Retinal pigment epithelial cell (primary cell): ENCODE results near the gene PRELID1.

Experiments used
- DNase-seq: peaks from one replicate; pipeline ENCODE4 v3.0.0-alpha.2; 2010; ENCODE audit warnings: low read depth
- H3K4me3 ChIP-seq: 2 replicates; pipeline ENCODE4 v1.5.1; 2011; ENCODE audit warnings: mild to moderate bottlenecking, low read length, control low read depth, moderate library complexity
- CTCF ChIP-seq: conservative IDR thresholded peaks from 2 replicates; pipeline ENCODE4 v1.5.1; 2011; ENCODE audit warnings: low read depth, low read length, control low read depth, inconsistent platforms

Gene PRELID1

GRCh38 chr5:177310332-177310731 is 6.7 kb downstream of the PRELID1 start:
- peak overlapping the region; percentile 68 for H3K4me3 ChIP-seq
- DNase-seq: no peak
- TF ChIP-seq CTCF: no peak

- DNase-seq: no peak
- H3K4me3 ChIP-seq: peak overlapping the region; percentile 68
- TF ChIP-seq CTCF: no peak
These were observed 7.3 kb downstream of the PRELID1 start for GRCh38 chr5:177310757-177311391.

GRCh38 chr5:177311392-177311722 is 7.8 kb downstream of the PRELID1 start:
- TF ChIP-seq CTCF: no peak
- DNase-seq: no peak
- peak overlapping the region; percentile 68 for H3K4me3 ChIP-seq

- TF ChIP-seq CTCF: no peak
- DNase-seq: peak; percentile 65
- peak within 1 kb of the TSS; percentile 68 for H3K4me3 ChIP-seq
These were observed 8.4 kb downstream of the PRELID1 start, which contains the start of gene MXD3 for GRCh38 chr5:177311723-177312648. Gene MXD3 (minus strand): TSS chr5:177311898. CDS start chr5:177311830, 68 bp downstream.

GRCh38 chr5:177312649-177313181 is 9.1 kb downstream of the PRELID1 start:
- no peak for DNase-seq
- no peak for TF ChIP-seq CTCF
- peak overlapping the region; percentile 39 for H3K4me3 ChIP-seq

GRCh38 chr5:177313561-177314259 is 10.1 kb downstream of the PRELID1 start:
- no peak overlapping the region for H3K4me3 ChIP-seq
- DNase-seq: no peak
- TF ChIP-seq CTCF: no peak
